Fibroblast of lung (primary cell): ENCODE results near the gene STRA6.

Experiments
- EZH2 ChIP-seq: IDR thresholded peaks from 2 replicates; pipeline ENCODE4 v1.5.1; 2012; ENCODE audit warnings: low read length, control low read depth, mild to moderate bottlenecking; ENCODE audit errors: missing control alignments
- TF ChIP-seq, protein P1 (sequence below), 2 donors: IDR thresholded peaks in 1 of 2; conservative IDR thresholded peaks in 1 of 2; 1 replicate in 1 of 2; 2 replicates in 1 of 2; pipeline ENCODE4 v1.5.1; 2011 to 2012; ENCODE audit warnings: low read length in 2 of 2, control low read depth in 1 of 2, inconsistent platforms in 1 of 2, low read depth in 1 of 2, mild to moderate bottlenecking in 1 of 2

DNA sequence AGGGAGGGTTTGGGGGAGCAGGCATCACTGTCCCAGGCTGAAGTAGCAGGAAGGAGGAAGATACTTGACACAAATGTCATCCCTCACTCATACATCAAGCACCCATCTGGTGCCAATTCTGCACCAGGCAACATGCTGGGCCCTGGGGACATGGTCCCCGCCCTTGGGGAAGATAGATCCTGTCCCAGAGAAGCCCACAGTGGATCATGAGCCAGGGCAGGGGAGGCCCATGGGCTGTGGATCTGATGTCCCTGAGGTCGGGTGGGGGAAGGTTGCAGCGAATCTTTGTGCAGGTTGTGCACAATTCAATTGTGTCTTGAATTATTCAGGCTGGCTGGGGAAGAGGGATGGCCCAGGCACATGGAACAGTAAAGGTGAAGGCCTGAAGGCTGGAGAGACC, 27.1 kb upstream of the STRA6 start:
- TF ChIP-seq, protein P1, sequence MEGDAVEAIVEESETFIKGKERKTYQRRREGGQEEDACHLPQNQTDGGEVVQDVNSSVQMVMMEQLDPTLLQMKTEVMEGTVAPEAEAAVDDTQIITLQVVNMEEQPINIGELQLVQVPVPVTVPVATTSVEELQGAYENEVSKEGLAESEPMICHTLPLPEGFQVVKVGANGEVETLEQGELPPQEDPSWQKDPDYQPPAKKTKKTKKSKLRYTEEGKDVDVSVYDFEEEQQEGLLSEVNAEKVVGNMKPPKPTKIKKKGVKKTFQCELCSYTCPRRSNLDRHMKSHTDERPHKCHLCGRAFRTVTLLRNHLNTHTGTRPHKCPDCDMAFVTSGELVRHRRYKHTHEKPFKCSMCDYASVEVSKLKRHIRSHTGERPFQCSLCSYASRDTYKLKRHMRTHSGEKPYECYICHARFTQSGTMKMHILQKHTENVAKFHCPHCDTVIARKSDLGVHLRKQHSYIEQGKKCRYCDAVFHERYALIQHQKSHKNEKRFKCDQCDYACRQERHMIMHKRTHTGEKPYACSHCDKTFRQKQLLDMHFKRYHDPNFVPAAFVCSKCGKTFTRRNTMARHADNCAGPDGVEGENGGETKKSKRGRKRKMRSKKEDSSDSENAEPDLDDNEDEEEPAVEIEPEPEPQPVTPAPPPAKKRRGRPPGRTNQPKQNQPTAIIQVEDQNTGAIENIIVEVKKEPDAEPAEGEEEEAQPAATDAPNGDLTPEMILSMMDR (conservative IDR thresholded peaks at IDR 0.05 in 1 of 2, IDR thresholded peaks at IDR 0.05 in 1 of 2; ENCODE audit: low read depth in 1 of 2, low read length in 2 of 2): no peak
- no peak for TF ChIP-seq EZH2
